DMS79 (cell line): ENCODE data around the gene ZNF664.

Experiments used
- DNase-seq: peaks from one replicate; lab custom pipeline; 2025; lab: John Stamatoyannopoulos, UW

The ZNF664 gene

DNA sequence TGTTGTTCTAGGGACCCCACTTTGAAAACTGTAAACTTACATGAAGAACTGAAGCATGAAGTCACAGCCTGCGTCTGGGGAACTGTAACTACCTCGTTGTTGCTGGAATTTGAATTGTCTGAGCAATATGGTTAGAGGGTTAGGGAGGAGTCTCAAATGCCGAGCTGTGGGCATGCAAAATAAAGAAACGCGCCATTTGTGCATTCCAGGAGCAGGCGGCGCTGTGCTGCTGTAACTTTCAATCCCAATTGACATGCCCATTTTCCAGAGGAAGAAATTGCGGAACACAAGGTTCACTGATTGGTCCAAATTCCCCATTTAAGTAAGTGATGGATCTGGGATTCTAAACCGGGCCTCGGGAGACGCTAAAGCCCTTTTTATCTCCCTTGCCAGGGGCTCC, 61.3 kb downstream of the ZNF664 start:
- no peak for DNase-seq

- no peak for DNase-seq
Observed at GRCh38 chr12:124035163-124035562, 62.1 kb downstream of the ZNF664 start.

DNA sequence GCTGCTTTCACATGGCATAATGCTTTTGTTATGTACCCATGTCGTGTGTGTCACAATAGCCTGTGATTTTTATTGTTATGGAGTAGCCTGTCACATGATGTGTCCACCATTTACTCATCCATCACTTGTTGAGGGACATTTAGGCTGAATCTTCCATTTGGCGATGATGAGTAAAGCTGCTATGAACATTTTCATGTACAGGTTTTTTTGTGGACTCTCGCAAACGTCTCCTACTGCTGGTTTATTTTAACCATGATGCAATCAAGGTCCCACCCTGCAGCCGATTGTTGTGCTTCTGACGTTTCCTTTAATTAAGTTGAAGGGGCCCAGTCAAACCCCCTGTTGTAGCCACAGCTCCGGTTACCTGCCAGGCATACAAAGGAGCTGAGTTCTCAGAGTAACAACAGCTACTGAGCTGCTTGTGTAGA, 63.2 kb downstream of the ZNF664 start:
- DNase-seq: no peak

- DNase-seq: no peak
Observed at GRCh38 chr12:124036657-124037109, 63.7 kb downstream of the ZNF664 start.

- no peak for DNase-seq
Observed at GRCh38 chr12:124037331-124037730, 64.3 kb downstream of the ZNF664 start.

DNA sequence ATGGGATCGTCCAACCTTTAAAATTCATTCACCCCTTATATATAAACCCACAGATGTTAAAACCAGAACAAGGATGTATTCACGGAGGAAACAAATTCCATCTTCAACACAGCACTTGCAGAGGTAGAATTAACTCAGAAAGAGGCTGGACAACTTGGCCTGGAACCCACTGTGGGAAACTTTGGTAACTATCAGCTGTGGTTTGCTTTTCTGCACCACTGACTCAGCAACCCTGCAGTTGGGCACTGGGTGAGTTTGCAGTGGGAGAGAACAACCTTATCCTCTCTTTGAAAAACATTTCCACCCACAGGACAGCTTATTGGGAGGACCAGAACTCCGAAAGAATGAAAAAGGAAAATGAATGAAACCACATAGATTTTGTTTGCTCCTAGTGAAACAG, 66.3 kb downstream of the ZNF664 start:
- no peak for DNase-seq

GRCh38 chr12:124040291-124040690, 67.3 kb downstream of the ZNF664 start:
- DNase-seq: no peak

DNA sequence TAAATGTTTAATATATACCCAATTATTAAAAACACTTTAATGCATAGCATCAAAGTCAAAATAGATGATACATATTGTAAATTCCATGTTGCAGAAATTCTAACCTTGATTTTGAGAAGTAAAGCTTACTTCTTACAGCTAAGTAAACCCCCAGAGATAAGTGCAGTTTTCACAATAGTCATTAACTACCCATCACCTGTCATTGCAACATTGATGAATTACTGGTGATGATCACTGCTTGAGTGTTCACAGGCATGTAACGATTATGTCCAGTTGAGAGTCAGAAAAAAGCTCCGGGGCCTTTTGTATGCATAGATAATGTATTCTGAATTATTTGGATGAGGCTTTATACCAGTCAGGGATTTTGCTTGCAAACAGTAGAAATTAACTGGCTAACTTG, 67.7 kb downstream of the ZNF664 start:
- no peak for DNase-seq

DNA sequence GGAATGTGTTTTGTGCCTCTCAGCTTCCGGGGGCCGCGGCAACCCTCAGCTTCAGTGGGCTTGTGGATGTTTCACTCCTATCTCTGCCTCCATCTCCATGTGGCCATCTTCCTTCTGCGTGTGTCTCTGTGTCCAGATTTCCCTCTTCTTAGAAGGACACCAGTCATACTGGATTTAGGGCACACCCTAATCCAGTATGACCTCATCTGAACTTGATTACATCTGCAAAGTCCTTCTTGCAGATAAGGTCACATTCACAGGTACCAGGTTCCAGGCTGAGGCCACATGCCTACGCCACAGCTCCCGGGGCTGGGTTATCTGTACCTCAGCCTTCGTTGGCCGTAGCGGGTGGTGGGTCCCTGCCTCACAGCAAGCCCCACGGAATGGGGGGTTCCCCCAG, 68.9 kb downstream of the ZNF664 start:
- no peak for DNase-seq

GRCh38 chr12:124044021-124044420, 71.0 kb downstream of the ZNF664 start:
- DNase-seq: no peak

GRCh38 chr12:124044809-124045321, 71.8 kb downstream of the ZNF664 start:
- DNase-seq: no peak

GRCh38 chr12:124045671-124046455, 72.8 kb downstream of the ZNF664 start:
- no peak for DNase-seq

DNA sequence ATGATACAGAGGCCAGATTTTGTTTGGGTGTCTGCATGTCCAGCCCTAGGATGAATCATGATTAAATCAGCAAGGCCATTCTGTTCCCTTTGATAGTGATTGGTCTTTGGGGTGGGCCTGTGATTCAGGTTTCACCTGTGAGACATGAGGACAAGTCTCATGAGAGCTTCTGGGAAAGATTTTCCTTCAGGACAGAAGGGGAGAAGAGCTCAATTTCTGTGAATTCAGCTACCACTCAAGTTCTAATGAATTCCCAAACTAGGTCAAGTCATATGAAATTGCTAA, 73.4 kb downstream of the ZNF664 start:
- DNase-seq: no peak

- DNase-seq: no peak
Observed at GRCh38 chr12:124047045-124047566, 74.1 kb downstream of the ZNF664 start.

GRCh38 chr12:124049451-124050094, 76.6 kb downstream of the ZNF664 start:
- DNase-seq: no peak

DNA sequence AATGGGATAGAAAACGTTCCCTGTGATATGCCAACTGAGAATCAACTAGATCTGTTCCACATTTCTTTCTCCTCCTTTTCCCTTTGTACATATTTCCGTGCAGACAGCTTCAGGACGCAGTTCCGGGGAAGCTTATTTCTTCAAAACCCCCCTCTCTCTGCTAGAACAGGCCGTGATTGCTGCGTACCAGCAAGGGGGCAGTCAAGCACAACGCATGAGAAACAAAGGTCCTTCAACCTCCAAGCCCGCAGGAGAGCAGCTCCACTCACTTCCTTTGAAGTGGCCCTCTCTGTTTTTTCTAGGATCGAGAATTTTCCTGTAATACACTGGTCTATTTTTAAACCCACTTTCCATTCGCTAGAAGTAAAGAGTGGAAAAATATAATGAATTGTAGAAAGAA, 80.8 kb downstream of the ZNF664 start:
- peak; percentile 72 for DNase-seq

GRCh38 chr12:124055066-124055465, 82.1 kb downstream of the ZNF664 start:
- no peak for DNase-seq

GRCh38 chr12:124057691-124058090, 84.7 kb downstream of the ZNF664 start:
- no peak for DNase-seq

GRCh38 chr12:124059752-124060151, 86.7 kb downstream of the ZNF664 start:
- DNase-seq: no peak
